ENCODE results near the gene SPTBN5.

GRCh38 chr15:41841131-41841530 lies 52.7 kb downstream of the SPTBN5 start:
- no peak for TF ChIP-seq POLR2A (IDR thresholded peaks at IDR 0.05; ENCODE audit: low read length)
- TF ChIP-seq GATA1 (IDR thresholded peaks at IDR 0.05; ENCODE audit: low read depth, low read length), result no peak

Data from erythroblast (primary cell).